ENCODE data around the gene SPATA31C1.
"Not testable (repeated sequence)": the region's sequence is repeated elsewhere in the genome, so short reads cannot be mapped to it uniquely, and the experiment has no call there.

The SPATA31C1 gene

DNA sequence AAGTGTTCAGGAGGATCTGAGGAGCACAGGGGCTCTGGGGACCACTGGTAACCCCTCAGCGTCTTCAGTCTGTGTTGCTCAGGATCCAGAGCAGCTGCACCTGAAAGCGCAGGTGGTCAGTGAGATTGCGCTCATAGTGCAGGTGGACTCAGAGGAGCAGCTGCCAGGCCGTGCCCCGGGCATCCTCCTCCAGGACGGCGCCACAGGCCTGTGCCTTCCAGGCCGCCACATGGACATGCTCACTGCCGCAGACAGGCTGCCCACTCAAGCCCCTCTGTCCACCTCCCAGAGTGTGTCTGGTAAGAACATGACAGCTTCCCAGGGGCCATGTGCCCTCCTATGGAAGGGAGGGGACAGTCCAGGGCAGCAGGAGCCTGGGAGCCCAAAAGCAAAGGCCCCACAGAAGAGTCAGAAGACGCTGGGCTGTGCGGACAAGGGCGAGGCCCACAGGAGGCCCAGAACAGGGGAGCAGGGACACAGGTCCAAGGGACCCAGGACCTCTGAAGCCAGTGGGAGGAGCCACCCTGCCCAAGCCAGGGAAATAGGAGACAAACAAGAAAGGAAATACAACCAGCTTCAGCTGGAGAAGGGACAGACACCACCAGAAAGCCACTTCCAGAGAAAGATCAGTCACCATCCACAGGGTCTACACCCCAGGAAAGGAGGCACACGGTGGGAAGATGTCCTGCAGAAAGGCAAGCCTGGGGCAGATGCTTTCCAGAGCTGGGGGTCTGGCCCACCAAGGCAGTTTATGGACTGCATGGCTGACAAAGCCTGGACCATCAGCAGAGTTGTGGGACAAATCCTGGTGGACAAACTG lies 29.9 kb upstream of the SPATA31C1 start:
- DNase-seq = no peak

DNA sequence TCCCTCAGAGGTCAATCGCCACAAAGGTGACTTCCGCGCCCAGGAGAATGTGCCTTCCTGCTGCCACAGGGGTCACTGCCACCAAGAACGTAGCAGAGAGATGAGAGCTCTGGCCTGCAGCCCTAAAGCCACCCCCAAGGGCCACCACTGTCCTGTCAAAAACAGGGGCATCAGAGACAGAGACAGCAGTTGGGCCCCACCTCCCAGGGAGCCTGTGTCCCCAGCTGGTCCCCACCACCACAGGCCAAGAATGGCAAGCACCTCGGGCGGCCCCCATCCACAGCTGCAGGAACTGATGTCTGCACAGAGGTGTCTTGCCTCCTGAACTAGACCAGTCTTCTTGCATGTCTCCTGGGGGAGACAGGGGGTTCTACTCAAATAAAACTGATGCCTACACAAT lies 29.3 kb upstream of the SPATA31C1 start:
- DNase-seq = no peak

DNA sequence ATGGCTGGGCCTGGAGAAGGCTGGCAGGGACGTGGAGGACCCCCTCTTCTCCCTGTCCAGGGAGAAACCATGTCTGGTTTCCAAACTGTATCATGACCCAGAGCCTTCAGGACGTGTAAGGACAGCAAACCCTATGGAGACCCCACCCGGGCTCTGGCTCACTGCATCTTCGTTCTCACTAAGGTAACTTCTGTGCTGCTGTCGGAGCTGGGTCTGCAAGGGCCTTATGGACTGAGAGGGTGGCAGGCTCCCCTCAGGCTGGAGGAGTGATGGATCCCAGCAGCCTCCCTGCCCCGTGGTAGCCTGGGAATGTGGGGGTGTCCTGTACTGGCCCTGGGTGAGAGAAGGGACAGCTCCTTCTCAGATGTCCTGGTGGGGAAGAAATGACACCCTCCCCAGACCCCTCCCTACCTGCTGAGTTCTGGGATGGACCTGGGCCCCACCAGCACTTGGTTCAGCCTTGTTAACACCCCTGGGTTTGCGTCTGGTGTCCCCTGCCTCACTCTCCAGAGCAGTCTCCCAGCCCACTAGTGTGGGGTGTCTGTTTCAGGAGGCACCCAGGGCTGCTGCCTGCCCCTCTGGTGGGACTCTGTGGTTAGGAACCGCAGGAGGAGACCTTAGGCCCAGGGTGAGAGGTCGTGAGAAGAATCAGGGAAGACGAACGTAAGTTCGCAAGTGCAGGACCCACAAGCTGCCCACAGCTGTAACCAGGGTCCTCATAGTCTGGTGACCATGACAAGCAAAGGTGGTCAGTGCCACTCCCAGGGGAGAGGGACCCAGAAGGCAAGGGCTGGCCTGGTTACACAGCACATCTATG lies 28.5 kb upstream of the SPATA31C1 start:
- DNase-seq = no peak

DNA sequence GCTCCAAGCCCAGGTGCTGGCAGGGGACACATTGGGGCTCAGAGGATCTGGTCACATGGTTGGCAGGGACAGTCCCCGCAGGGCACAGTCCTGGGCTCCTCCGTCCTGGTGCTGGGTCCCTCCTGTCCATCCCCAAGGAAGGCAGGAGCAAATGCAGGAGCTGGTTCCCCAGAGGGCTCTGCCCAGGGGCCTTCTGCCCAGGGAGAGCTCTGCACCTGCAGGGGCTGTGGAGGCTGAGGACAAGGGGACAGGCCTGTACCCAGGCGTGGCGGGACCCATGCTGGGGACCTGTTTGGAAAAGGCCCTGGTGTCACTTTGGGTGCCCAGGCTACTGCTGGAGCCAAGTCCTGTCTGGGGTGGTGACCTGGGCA lies 27.9 kb upstream of the SPATA31C1 start:
- no peak for DNase-seq

DNA sequence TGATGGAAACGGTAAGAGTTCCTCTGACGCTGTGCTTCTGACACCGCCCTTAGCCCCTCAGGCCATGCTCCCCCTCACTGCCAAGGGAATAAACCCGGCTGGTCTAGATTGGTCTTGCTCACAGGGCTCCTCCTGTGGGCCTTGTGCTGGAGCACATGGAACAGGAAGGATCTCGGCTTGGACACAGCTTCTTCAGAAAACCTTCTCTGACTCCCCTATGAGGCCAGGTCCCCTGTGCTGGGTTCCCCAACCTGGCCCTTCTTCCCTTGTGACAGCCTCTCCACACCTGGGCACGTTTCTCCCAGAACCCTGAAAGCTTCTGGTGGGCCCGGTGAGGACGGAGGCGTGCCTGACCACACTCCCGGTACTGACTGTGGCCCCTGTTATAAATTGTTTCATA lies 26.9 kb upstream of the SPATA31C1 start:
- DNase-seq = no peak

DNA sequence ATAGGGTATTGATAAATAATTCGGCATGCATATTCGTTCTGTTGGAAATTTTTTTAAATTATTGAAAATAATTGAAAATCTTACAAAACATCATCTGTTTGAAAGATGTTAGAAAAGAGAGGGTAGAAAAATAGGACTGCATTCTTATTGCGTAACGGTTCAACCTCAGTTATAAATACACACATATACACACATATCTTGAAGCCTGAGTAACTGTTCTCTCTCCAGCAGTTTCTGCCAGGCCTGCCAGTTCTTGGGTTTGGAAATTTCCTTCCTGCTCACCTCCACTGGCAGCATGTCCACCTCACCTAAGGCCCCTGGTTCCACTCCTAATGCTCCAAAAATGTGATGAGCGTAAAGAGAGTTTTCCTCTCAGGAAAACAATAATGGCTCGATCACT lies 26.0 kb upstream of the SPATA31C1 start:
- no peak for DNase-seq

DNA sequence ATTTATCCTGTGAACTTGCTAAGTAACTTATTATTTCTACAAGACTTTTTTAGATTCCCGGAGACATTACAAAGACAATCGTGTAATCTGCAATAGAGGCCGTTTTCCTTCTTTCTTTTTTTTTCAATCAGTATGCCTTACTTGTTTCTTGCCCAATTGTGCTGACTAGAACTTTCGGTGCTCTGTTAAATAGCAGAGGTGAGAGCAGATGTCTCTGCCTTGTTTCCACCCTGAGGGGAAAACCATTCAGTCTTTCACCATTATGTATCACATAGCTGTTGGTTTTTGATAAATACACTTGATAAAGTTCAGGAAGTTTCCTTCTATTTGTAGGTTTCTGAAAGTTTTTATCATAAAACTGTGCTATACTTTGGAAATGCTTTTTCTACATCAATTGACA lies 24.8 kb upstream of the SPATA31C1 start:
- no peak for DNase-seq

DNA sequence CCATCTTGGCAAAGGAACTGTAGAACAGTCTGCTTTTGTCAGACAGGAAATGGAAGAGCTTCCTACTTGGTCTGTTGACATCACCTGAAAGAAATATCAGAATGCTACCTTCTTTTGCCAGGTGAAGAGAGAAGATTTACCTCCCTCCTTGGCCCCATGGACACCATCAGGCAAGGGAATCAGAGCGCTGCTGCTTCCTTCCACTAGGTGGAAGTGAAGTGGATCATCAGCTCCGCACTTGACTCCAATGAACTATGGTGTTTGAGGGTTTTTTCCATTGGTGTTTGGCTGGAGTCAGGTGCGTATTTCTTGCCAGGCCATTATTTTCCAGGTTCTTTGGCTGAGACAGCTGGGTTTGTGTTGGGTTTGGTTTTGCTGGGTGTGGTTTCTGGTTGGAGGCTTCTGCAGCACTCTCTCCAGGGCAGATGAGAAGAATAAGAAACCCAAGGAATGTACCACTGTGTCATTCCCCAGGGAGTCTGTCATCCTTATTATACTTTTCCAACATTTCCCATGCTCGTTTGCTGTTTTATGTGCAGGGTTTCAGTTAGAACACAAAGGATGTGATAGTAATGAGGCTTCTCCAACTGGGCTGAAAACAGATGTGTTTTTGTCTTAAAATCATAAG lies 22.6 kb upstream of the SPATA31C1 start:
- DNase-seq = no peak

DNA sequence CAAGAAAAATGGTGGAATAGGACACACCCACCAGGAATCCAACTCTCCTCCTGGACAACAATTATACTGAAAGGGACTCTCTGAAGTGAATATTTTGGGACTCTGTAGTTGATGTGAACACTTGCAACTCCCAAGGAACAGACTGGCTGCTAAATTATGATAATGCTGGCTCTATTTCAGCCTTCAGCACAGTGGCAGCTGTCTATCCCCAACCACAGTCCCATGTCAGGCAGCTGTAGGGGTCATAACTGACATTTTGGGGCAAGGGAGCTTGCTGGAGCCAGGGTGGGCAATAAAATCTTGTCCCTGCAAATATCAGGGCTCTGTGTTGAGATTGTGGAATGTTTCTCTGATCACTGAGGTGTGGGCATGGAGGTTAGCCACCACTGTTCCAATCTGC lies 20.9 kb upstream of the SPATA31C1 start:
- no peak for DNase-seq

DNA sequence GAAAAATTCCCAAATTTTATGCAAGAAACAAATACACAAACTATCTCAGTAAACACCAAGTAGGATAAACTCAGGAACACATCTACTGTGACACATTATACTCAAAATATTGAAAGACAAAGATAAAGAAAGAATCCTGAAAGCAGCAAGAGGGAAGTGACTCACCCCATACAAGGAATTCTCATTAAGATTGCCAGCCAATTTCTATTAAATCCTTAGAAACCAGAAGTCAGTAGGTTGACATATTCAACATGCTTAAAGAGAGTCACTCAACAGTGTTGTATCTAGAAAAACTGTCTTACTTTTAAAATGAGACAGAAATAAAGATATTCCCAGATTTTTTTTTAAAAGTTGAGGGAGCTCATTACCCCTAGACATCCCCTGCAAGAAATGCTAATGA lies 19.6 kb upstream of the SPATA31C1 start:
- DNase-seq = no peak

DNA sequence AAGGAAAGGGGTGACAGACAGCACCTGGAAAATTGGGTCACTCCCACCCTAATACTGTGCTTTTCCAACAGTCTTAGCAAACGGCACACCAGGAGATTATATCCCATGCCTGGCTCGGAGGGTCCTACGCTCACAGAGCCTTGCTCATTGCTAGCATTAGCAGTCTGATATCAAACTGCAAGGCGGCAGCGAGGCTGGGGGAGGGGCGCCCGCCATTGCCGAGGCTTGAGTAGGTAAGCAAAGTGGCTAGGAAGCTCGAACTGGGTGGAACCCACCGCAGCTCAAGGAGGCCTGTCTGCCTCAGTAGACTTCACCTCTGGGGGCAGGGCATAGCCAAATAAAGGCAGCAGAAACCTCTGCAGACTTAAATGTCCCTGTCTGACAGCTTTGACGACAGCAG lies 15.4 kb upstream of the SPATA31C1 start:
- DNase-seq = not testable (repeated sequence)

DNA sequence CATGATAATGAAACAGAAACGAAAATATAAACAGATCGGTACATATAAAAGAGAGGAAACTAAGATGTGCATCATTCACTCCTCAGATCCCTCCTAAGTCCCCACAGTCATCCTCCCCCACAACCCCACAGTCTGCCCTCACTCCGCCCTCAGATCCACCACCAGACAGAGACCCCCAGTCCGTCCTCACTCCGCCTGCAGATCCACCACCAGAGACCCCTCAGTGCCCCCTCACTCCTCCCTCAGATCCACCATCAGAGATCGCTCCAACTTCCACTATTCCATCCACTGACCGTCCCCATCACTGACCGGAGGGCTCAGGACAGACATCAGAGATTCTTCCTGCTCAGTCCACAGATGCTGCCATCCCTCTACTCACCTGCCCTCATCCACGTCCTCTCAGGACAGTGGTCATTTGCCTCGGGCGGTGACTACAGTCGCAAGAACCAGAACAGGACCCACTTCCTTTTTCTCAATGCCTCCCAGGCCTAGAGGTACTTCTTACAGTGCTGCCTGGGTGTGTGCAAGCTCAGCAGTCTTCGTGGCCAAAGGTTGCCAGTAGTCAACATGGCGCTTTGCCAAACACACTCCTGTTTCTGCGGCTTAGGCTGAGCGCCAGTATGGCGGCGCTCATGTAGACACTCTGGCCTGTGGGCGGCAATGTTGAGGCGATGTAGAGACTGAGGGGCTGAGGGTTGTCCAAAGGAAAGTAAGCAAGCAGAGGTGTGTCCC lies 8.3 kb upstream of the SPATA31C1 start:
- no peak for DNase-seq

DNA sequence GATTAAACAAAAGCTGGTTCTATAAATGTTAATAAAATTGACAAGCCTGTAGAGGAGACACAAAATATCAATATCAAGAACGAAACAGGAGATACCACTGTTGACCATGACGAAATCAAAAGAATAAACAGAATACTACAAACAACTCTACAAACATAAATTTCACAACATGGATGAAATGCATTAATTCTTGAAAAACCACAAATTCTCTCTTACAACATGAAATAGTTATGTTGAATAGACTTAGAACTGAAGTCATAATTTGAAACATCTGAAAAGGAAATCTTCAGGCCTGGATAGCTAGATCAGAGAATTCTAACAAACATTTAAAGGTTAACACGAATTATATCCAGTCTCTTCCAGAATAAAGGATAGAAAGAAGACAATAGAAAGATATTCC lies 6.9 kb upstream of the SPATA31C1 start:
- no peak for DNase-seq

DNA sequence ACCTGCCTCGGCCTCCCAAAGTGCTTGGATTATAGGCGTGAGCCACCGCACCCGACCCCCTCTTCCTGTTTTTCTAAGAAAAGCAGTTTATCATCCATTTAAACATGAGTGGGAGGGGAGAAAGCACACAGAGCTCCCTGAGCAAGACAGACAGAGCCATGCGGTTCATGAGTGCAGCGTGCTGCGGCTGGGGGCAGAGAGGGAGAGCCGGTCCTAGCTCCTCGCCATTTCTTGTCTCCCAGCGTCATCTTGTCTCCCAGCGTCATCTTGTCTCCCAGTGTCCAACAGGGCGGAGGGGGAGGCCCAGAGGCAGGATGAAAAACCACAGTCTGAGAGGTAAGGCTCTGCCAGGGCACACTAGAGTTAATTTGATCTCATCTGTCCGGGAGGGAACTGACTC lies 1.3 kb downstream of the SPATA31C1 start:
- DNase-seq = not testable (repeated sequence)

DNA sequence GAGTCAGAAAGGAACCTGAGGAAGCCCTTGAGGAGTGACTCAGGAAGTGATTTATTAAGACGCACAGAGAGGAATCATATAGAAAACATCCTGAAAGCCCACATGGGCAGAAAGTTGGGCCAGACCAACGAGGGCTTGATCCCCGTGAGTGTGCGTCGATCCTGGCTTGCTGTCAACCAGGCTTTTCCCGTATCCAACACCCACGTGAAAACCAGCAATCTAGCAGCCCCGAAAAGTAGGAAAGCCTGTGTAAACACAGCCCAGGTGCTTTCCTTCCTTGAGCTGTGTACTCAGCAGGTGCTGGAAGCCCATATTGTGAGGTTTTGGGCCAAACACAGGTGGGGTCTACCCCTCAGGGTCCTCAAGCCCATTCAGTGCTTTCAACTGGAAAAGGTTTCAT lies 3.8 kb downstream of the SPATA31C1 start:
- not testable (repeated sequence) for DNase-seq

DNA sequence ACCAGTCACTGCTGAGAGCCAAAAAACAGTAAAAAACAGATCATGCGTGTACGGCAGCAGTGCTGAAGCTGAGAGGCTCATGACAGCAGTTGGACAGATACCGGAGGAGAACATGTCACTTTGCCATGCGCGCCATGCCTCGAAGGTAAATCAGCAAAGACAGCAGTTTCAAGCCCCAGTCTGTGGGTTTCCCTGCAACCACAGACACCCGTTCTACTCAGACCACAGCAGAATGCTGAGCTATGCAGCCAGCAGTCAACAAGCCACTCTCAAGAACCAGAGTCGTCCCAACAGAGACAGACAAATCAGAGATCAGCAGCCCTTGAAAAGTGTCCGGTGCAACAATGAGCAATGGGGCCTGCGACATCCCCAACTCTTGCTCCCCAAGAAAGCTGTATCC lies 5.2 kb downstream of the SPATA31C1 start:
- not testable (repeated sequence) for DNase-seq

DNA sequence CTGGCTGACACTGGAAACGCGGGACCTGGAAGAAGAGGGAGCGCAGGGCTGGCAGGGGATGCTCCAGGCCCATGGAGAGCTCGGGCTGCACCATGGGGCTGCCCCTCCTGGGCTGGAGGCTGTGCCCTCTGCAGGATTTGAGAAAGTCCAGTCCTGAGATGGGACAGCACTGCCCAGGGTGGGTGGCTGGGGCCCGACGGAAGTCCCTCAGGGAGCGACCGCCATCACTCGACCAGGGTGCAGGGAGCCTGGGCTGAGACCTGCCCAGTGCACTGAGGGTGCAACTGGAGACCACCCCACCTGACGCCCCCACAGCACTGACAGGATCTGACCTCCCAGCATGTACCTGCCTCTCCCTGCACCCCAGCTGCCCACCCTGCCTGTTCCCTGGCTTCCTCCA lies 7.1 kb downstream of the SPATA31C1 start:
- not testable (repeated sequence) for DNase-seq

DNA sequence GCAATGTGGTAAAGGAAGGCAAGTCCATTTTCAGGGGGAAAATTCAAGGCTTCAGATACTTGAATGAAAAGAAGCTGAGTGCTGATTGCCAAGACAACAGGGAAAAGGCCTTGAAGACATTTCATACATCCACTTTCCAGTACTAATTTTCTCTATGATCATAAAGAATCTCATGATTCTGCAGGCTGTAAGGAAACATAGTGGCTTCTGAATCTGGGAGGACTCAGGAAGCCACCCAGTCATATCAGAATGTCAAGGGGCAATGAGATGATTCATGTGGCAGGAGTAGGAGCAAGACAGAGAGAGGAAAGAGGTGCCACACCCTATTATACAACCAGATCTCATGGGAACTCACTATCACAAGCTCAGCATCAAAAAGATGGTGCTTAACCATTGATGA lies 11.4 kb downstream of the SPATA31C1 start:
- not testable (repeated sequence) for DNase-seq

DNA sequence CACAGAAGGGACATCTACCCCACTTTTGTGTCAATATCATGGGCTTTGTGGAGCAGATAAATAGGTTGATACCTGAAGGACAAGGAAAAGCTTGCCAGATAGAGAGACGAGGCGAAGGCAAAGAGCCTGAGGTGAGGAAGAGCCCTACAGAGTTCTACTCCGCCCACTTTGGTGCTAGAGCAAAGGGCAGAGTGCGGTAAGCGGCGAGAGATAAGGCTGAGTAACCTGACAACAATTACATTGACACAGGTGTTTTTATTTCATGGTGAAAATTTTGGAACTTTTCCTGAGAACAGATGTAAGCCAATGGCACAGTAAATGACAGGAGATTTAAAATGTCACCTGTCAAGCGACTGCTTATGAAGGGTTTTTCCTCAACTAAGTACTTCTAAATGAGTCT lies 16.7 kb downstream of the SPATA31C1 start:
- not testable (repeated sequence) for DNase-seq

DNA sequence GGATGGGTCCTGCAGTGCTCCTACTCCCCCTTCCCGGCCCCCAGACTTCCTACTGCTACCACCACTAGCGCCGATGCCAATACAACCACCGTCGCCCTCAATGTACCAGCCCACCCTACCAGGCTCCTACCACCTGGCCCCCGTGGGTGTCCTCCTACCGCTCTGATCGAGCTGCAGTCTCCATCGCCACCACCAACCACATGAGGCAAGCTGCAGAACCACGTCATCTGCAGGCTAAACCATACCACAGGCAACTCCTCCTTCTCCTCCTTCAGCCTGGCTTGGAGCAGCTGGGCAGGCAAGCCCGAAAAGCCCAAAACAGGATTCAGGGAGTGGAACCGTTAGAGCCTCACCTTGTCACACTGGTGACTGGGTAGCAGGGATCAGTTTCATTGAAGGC lies 19.6 kb downstream of the SPATA31C1 start:
- not testable (repeated sequence) for DNase-seq

DNA sequence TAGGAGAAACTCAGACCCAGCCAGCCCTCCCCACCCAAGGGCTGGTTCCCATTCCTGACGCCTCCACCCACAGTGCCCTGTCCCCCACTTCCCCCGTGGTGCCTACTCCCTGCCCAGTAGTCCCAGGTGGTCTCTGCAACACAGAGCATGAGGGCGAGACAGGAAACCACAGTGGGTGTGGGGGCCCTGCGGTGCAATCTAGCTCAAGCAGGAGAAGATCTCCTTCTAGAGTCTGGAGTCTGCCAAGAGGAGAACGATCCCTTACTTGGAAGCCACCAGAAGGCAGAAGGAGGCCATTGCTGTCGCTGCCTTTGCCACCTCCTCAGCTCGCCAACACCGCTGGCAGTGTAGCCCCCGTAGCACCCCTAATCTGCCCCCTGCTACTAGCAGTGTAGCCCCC lies 20.2 kb downstream of the SPATA31C1 start:
- not testable (repeated sequence) for DNase-seq

DNA sequence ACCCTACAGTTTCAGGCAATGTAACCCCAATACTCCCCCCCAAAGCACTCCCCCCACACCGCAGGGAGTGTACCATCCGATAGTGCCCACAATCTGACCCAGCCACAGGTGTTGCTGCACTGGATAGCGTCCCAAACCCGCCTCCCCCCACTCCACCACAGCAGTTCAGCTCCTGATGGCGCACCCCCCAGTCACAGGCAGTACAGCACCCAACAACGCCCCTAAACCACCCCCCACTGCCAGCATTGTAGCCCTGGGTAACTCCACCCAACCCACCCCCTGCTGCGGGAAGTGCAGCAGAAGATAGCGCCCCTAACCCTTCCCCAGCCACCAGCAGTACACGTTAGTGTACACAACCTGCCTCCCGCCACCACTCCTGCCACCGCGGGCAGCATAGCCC lies 20.6 kb downstream of the SPATA31C1 start:
- DNase-seq = not testable (repeated sequence)

DNA sequence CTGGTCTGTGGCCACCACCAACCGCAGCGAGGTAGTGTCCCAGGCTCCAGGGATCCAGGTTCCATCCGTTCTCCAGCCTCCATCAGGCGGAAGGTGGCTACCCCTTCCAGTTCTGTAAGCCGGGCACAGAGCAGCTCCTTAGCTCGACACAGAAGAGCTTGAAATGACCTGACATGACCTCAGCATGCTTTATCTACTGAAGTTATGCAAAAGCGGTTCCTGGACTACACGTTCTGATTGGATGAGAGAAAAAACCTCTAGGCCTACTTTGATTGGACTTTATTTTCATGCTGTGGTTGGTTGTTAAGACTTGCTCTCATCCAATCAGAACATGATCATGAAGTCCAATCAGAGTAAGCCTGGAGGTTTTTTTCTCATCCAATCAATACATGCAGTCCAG lies 21.3 kb downstream of the SPATA31C1 start:
- DNase-seq = not testable (repeated sequence)
